ENCODE measurements around the gene PEX5. TPM values are rescaled to one million over a fixed set of nuclear protein-coding genes. Genes with fewer than 3 reads are reported as not detected.

Gene PEX5
- total RNA-seq, 1 experiment from 2014 or later: 20.0 TPM

- no peak overlapping the region for H2AFZ ChIP-seq (ENCODE audit: low read length)
- H3K4me1 ChIP-seq (ENCODE audit: insufficient read depth, low read length): no peaks in the 10 kb centered on the region
- BruUV-seq (replicated peaks): no TSS peak
- no peaks in the 10 kb centered on the region for H3K9me3 ChIP-seq (ENCODE audit: low read length)
- H3F3A ChIP-seq (ENCODE audit: low read length, unreplicated experiment): no peaks in the 10 kb centered on the region
- DNase-seq (peak; percentile 48), ATAC-seq (no peak)
- no peak for TF ChIP-seq EZH2 (IDR thresholded peaks at IDR 0.05; ENCODE audit: low read length, unreplicated experiment)
- TF ChIP-seq CTCF (conservative IDR thresholded peaks at IDR 0.05; ENCODE audit: low read depth, low read length): peak; percentile 65
- TF ChIP-seq EZH2phosphoT487 (IDR thresholded peaks at IDR 0.05; ENCODE audit: borderline replicate concordance, low read length): no peak
- no peak overlapping the region for H3K4me2 ChIP-seq (ENCODE audit: low read length)
- no peaks in the 10 kb centered on the region for H3K27me3 ChIP-seq (ENCODE audit: low read length)
- no peak overlapping the region for H3K27ac ChIP-seq (ENCODE audit: low read length)
- intact Hi-C loops (cut with micrococcal nuclease): no loop called here
- no peak overlapping the region for H3K4me3 ChIP-seq (ENCODE audit: low read length)
- H4K20me1 ChIP-seq (ENCODE audit: low read length): no peaks in the 10 kb centered on the region
- ChIA-PET POLR2A (ENCODE audit: unreplicated experiment) (no interaction called here), CTCF (no interaction called here)
- no peaks in the 10 kb centered on the region for H3K79me2 ChIP-seq (ENCODE audit: low read length)
- H3K9ac ChIP-seq (ENCODE audit: low read length): no peak overlapping the region
- no peaks in the 10 kb centered on the region for H3K36me3 ChIP-seq (ENCODE audit: low read depth, low read length)
- no peaks in the 10 kb centered on the region for H3K9me2 ChIP-seq (replicated peaks; ENCODE audit: low read length)
Observed at GRCh38 chr12:7144414-7145120, 44.9 kb upstream of the PEX5 start.

GRCh38 chr12:7145671-7146070 lies 43.8 kb upstream of the PEX5 start:
- intact Hi-C loops (cut with micrococcal nuclease): no loop called here
- TF ChIP-seq CTCF (conservative IDR thresholded peaks at IDR 0.05; ENCODE audit: low read depth, low read length) (no peak), EZH2phosphoT487 (IDR thresholded peaks at IDR 0.05; ENCODE audit: borderline replicate concordance, low read length) (no peak), EZH2 (IDR thresholded peaks at IDR 0.05; ENCODE audit: low read length, unreplicated experiment) (no peak)
- POLR2A ChIA-PET (ENCODE audit: unreplicated experiment): interaction anchor here (1.0 kb wide), 1 partner anchor 37 kb away, joined by 3 read pairs; the partner anchor contains the start of gene C1RL

GRCh38 chr12:7146228-7146627 lies 43.3 kb upstream of the PEX5 start:
- BruUV-seq (replicated peaks): no TSS peak
- no peaks in the 10 kb centered on the region for H3K79me2 ChIP-seq (ENCODE audit: low read length)

More at GRCh38 chr12:7145671-7146070, 43.8 kb upstream of the PEX5 start:
- H4K20me1 ChIP-seq (ENCODE audit: low read length): no peaks in the 10 kb centered on the region
- no TSS peak for BruUV-seq (replicated peaks)
- no peaks in the 10 kb centered on the region for H3K79me2 ChIP-seq (ENCODE audit: low read length)
- CTCF ChIA-PET: no interaction called here
- no peak overlapping the region for H3K4me3 ChIP-seq (ENCODE audit: low read length)
- no peak overlapping the region for H3K4me2 ChIP-seq (ENCODE audit: low read length)
- DNase-seq (no peak), ATAC-seq (no peak)
- H3K27me3 ChIP-seq (ENCODE audit: low read length): no peaks in the 10 kb centered on the region
- H2AFZ ChIP-seq (ENCODE audit: low read length): no peak overlapping the region
- H3F3A ChIP-seq (ENCODE audit: low read length, unreplicated experiment): no peaks in the 10 kb centered on the region
- no peaks in the 10 kb centered on the region for H3K9me3 ChIP-seq (ENCODE audit: low read length)
- H3K4me1 ChIP-seq (ENCODE audit: insufficient read depth, low read length): no peaks in the 10 kb centered on the region
- no peaks in the 10 kb centered on the region for H3K36me3 ChIP-seq (ENCODE audit: low read depth, low read length)
- H3K9me2 ChIP-seq (replicated peaks; ENCODE audit: low read length): no peaks in the 10 kb centered on the region
- H3K27ac ChIP-seq (ENCODE audit: low read length): no peak overlapping the region
- no peak overlapping the region for H3K9ac ChIP-seq (ENCODE audit: low read length)

More at GRCh38 chr12:7146228-7146627, 43.3 kb upstream of the PEX5 start:
- Histone ChIP-seq H4K20me1 (ENCODE audit: low read length) (no peaks in the 10 kb centered on the region), H3F3A (ENCODE audit: low read length, unreplicated experiment) (no peaks in the 10 kb centered on the region), H3K9me2 (replicated peaks; ENCODE audit: low read length) (no peaks in the 10 kb centered on the region), H3K27me3 (ENCODE audit: low read length) (no peaks in the 10 kb centered on the region), H3K36me3 (ENCODE audit: low read depth, low read length) (no peaks in the 10 kb centered on the region), H3K9me3 (ENCODE audit: low read length) (no peaks in the 10 kb centered on the region), H3K4me3 (ENCODE audit: low read length) (no peak overlapping the region), H3K27ac (ENCODE audit: low read length) (no peak overlapping the region), H2AFZ (ENCODE audit: low read length) (no peak overlapping the region), H3K4me2 (ENCODE audit: low read length) (no peak overlapping the region), H3K9ac (ENCODE audit: low read length) (no peak overlapping the region), H3K4me1 (ENCODE audit: insufficient read depth, low read length) (no peaks in the 10 kb centered on the region)
- POLR2A ChIA-PET (ENCODE audit: unreplicated experiment): interaction anchor here (1.0 kb wide), 1 partner anchor 37 kb away, joined by 3 read pairs; the partner anchor contains the start of gene C1RL
- no peak for TF ChIP-seq EZH2phosphoT487 (IDR thresholded peaks at IDR 0.05; ENCODE audit: borderline replicate concordance, low read length)
- no peak for TF ChIP-seq EZH2 (IDR thresholded peaks at IDR 0.05; ENCODE audit: low read length, unreplicated experiment)
- no peak for TF ChIP-seq CTCF (conservative IDR thresholded peaks at IDR 0.05; ENCODE audit: low read depth, low read length)
- CTCF ChIA-PET: no interaction called here
- no peak for ATAC-seq
- no peak for DNase-seq
- intact Hi-C loops (cut with micrococcal nuclease): no loop called here
